Measurements from ENCODE around the gene LMX1A. TPM values are rescaled to one million over a fixed set of nuclear protein-coding genes. Genes with fewer than 3 reads are reported as not detected.

LMX1A gene
- total RNA-seq, 1 donor from 2014 or later: not detected

GRCh38 chr1:165325460-165326203, 30.9 kb downstream of the LMX1A start:
- no peak for DNase-seq

- no peak for DNase-seq
These were observed 32.5 kb downstream of the LMX1A start for GRCh38 chr1:165324050-165324449.

- no peak for DNase-seq
These were observed 38.9 kb downstream of the LMX1A start for GRCh38 chr1:165317612-165318011.

- no peak for DNase-seq
These were observed 40.3 kb downstream of the LMX1A start for GRCh38 chr1:165316153-165316772.

- DNase-seq: no peak
These were observed 41.0 kb downstream of the LMX1A start for GRCh38 chr1:165315481-165315880.

GRCh38 chr1:165313903-165314302, 42.6 kb downstream of the LMX1A start:
- no peak for DNase-seq

- DNase-seq: no peak
These were observed 43.9 kb downstream of the LMX1A start for GRCh38 chr1:165312591-165312990.

- no peak for DNase-seq
These were observed 49.7 kb downstream of the LMX1A start for GRCh38 chr1:165306543-165307434.

GRCh38 chr1:165303386-165303785, 53.1 kb downstream of the LMX1A start:
- no peak for DNase-seq

- DNase-seq: no peak
These were observed 56.1 kb downstream of the LMX1A start for GRCh38 chr1:165300400-165300903.

- DNase-seq: no peak
These were observed 58.2 kb downstream of the LMX1A start for GRCh38 chr1:165298203-165298820.

GRCh38 chr1:165296205-165296604, 60.3 kb downstream of the LMX1A start:
- DNase-seq: no peak

- DNase-seq: no peak
These were observed 66.4 kb downstream of the LMX1A start for GRCh38 chr1:165290148-165290547.

GRCh38 chr1:165289556-165289955, 67.0 kb downstream of the LMX1A start:
- no peak for DNase-seq

GRCh38 chr1:165288350-165289120, 68.0 kb downstream of the LMX1A start:
- no peak for DNase-seq

GRCh38 chr1:165287781-165288180, 68.7 kb downstream of the LMX1A start:
- DNase-seq: no peak

GRCh38 chr1:165287329-165287728, 69.2 kb downstream of the LMX1A start:
- DNase-seq: no peak

- no peak for DNase-seq
These were observed 72.1 kb downstream of the LMX1A start for GRCh38 chr1:165284454-165284853.

- DNase-seq: no peak
These were observed 75.2 kb downstream of the LMX1A start for GRCh38 chr1:165281207-165281901.

GRCh38 chr1:165279882-165280281, 76.6 kb downstream of the LMX1A start:
- DNase-seq: no peak

GRCh38 chr1:165276314-165276713, 80.2 kb downstream of the LMX1A start:
- DNase-seq: no peak

All from occipital lobe (tissue), 2 donors.